AML-193 (cell line): ENCODE results near the gene TPX2.

ENCODE experiments used
- DNase-seq, 2 experiments: peaks; one replicate each; lab custom pipeline; 2025; lab: John Stamatoyannopoulos, UW

The TPX2 gene

GRCh38 chr20:31849306-31849930, 110.3 kb downstream of the TPX2 start:
- DNase-seq = no peak
